A549 (cell line): Measurements from ENCODE around the gene SHE.

Source experiments
- CTCF ChIP-seq: fragments of >200 bp; sonication (Bioruptor Twin); formaldehyde crosslinking; IDR thresholded peaks from 3 replicates; pipeline ENCODE4 v1.5.1; 2016
- POLR2A ChIP-seq: IDR thresholded peaks from 2 replicates; pipeline ENCODE4 v1.6.1; 2012; ENCODE audit warnings: mild to moderate bottlenecking, low read length

- no peak for TF ChIP-seq POLR2A
- TF ChIP-seq CTCF, result no peak
Measured at GRCh38 chr1:154490317-154490716, 11.9 kb downstream of the SHE start.
